Measurements from ENCODE around the gene PDE4D.

DNA sequence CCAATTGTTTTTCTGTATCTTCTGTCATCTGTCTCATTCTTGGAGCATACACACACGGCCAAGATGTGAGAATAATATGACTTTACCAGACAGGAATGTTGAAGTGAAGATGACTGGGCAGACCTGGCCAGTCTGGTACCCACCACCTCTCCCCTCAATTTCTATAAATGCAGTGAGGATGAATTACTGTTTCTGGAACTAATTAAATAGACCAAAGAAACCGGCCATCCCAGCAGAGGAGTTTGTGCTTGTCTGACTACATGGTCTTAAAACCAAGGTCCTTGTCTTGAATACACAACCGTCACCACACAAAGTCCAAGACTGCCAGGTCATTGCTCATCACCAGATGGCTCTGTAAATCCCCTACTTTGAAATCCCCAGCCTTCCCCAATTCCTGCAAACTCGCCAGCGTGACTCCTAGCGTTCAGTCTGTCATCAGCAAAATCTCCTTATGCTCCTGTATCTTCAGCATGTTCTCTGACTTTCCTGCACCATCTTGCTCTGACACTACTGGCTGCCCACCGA lies 147.2 kb downstream of the PDE4D start:
- TF ChIP-seq POLR2AphosphoS5 (IDR thresholded peaks at IDR 0.05; ENCODE audit: low read depth, low read length), result no peak
- no peak for TF ChIP-seq POLR2A (IDR thresholded peaks at IDR 0.05; ENCODE audit: low read depth, low read length)
- no peak for TF ChIP-seq SPI1 (IDR thresholded peaks at IDR 0.05; ENCODE audit: low read depth, low read length)
- no peak for TF ChIP-seq PAX5 (IDR thresholded peaks at IDR 0.05; ENCODE audit: insufficient read depth, low read length, severe bottlenecking)
- TF ChIP-seq TAF1 (IDR thresholded peaks at IDR 0.05; ENCODE audit: low read depth, low read length), result no peak
- no peak for TF ChIP-seq POU2F2 (IDR thresholded peaks at IDR 0.05; ENCODE audit: low read depth, low read length)
